GM21360 (cell line): ENCODE results near the gene SPPL3.
A peak's percentile ranks its signal among the peaks of the same experiment; 100 is the strongest.
"Not testable (repeated sequence)": the region's sequence is repeated elsewhere in the genome, so short reads cannot be mapped to it uniquely, and the experiment has no call there.

Experiments
- ATAC-seq: cut with Tn5 transposase; IDR thresholded peaks from one replicate; pipeline ENCODE4 v1.9.1; 2021; ENCODE audit warnings: mild to moderate bottlenecking, moderate library complexity; ENCODE audit not compliant: unreplicated experiment

SPPL3 gene

DNA sequence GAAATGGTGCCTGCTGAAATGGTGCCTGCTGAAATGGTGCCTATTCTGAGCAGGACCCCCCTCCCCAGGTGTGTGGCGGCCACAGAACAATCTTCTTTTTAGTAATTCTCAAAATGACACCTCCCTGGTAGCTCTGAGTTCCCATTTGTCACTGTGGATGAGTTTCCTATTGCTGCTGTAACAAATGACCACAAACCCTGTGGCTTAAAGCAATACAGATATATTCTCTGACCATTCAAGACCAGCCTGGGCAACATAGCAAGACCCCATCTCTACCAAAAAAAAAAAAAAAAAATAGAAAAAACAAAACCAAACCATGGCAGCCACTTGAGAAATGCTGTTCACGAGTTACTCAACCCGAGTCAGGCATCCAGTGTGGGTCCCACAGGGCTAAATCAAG is 170.6 kb downstream of the SPPL3 start:
- no peak for ATAC-seq

DNA sequence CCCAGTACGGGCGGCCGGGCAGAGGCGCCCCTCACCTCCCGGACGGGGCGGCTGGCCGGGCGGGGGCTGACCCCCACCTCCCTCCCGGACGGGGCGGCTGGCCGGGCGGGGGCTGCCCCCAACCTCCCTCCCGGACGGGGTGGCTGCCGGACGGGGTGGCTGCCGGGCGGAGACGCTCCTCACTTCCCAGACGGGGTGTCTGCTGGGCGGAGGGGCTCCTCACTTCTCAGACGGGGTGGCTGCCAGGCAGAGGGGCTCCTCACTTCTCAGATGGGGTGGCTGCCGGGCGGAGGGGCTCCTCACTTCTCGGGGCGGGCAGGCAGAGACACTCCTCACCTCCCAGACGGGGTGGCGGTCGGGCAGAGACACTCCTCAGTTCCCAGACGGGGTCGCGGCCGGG is 172.0 kb downstream of the SPPL3 start:
- ATAC-seq = not testable (repeated sequence)

DNA sequence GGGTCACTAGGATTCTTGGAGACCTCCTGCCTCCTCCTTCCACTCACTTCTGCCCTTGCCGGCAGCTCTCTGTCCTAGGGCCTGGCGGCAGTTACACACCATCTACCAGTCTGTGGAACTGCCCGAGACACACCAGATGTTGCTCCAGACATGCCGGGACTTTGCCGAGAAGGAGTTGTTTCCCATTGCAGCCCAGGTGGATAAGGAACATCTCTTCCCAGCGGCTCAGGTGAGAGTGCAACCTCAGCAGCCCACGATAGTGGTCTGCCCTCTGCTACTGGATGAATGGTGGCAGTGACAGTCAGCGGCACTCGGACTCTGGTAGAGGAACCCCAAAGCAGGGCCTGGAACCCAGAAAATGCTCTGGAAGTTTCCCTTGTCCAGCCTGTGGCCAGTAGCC is 177.2 kb downstream of the SPPL3 start:
- no peak for ATAC-seq

DNA sequence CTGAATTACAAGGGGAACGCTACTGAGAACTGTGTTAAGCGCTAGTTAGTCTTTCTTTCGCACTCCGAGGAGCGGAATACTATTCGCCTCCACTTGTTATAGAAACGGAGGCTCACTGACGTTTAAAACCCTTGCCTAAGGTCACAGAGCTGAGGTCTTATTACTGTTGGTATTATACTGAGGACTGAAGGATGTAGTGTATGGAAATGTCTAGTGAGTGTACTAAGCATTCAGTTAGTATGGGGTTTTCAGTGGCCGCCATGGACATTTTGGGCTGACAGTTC is 177.7 kb downstream of the SPPL3 start:
- ATAC-seq = no peak

DNA sequence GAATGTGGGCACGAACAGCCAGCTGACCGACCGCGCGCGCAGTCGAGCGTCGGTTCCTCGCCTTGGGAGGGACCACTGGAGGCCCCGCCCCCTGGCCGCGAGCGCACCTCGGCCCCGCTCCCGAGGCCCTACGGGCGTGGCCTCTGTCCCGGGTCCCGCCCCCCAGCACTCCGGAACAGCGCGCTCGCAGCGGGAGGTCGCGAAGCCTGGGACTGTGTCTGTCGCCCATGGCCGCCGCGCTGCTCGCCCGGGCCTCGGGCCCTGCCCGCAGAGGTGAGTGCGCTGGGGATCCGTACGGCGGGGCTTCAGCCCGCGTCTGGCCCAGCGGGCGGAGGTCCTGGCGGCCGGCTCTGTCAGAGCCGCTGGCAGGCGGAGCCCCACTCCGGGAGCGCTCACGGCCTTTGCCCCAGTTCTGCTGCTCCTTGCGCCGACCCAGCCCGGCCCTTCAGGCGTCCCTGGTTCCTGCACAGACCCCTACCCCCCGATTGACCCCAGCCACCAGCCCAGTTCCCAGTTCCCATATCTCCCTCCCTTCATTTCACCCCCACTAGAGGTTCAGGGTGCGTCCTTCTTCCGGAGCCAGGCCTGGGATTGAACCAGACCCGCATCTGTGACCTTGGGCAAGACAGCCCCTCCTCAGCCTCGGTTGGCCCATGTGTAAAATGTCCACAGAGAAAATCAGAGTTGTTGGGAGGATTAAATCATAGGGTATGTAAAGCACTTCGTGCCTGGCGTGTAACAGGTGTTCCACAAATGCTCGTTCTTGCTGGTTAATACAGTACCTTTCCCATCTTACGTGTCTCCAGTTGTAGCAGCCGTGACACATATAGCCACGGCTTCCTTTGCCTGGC is 178.3 kb downstream of the SPPL3 start, which contains the start of gene ACADS:
ACADS (plus strand) TSS at position 168 of the 851 bp plus-strand sequence; CDS start at position 228, 60 bp downstream.
- ATAC-seq = peak; percentile 96

DNA sequence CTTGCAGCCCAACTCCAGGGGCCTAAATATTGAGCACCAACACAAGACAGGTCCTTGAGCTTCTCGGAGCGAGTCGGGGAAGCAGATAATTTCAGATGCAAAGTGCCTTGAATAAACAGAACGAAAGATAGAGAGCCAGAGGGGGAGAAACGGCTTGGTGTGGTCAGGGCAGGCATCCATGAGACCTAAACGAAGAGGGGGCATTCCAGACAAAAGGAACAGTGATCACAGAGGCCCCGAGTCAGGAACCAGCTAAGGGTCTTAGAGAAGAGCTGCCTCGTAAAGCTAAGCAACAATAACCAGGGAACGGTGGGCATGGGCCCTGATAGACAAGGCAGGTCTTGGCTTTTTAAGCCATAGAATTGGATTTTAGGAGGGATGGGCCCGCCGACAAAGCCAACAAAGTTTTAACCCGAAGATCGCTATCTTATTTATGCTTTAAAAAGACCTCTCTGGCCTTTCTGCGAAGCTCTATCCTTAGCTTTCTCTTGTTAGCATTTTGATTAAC is 179.0 kb downstream of the SPPL3 start:
- ATAC-seq = no peak

DNA sequence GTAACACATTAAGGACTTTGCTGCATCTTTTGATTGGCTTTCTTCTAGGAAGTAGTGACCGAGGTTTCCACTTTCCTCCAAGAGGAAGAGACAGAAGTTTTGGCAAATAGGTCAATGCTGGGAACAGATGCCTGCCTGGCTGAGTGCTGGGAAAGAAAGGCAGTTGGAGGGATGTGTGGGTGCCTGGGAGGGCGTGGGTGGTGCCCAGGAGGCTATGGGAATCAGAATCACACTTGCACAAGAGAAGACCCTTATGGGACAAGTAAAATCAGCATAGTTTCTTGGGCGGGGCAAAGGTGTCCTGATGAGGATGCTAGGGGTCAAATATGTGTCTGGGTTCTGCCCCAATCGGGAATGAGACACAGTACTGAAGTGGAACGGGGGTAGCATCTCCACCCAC is 179.4 kb downstream of the SPPL3 start:
- no peak for ATAC-seq

DNA sequence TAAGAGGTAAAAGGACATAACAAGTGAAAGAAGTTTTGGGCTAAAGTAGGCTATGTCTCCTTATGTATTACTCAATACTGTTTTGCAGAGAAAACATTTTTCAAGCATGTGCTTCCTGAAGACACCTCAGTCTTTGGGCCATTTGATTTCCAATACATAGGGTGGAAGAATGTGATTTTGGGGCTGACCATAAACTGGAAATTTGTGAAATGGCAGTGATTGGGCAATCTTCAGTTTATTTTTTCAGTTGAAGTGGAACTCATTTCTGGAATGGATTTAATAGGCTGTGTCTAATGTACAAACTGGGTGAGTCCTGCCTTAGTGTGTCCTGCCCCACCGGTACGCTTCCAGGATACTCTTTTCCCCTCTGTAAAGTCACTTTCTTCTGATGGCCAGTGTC is 181.4 kb downstream of the SPPL3 start:
- no peak for ATAC-seq

DNA sequence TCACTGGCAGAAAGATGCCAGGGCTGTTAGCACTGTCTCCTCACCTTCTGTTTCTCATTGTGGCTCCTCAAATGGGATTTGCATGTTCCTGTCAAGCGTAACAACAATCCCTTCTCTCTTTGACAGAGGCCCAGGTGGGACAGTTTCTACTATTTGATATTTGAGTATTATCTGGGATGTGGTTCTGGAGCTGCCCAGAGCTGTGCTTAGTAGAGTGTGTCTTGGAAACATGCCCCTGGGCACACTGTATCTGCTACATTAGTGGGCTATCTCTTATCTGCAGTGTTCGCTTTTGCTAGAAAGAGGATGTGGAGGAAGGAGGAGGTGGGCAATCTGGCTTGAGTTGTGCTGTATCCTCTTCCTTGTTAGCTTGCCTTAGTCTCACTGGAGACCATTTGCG is 182.3 kb downstream of the SPPL3 start:
- ATAC-seq = no peak

DNA sequence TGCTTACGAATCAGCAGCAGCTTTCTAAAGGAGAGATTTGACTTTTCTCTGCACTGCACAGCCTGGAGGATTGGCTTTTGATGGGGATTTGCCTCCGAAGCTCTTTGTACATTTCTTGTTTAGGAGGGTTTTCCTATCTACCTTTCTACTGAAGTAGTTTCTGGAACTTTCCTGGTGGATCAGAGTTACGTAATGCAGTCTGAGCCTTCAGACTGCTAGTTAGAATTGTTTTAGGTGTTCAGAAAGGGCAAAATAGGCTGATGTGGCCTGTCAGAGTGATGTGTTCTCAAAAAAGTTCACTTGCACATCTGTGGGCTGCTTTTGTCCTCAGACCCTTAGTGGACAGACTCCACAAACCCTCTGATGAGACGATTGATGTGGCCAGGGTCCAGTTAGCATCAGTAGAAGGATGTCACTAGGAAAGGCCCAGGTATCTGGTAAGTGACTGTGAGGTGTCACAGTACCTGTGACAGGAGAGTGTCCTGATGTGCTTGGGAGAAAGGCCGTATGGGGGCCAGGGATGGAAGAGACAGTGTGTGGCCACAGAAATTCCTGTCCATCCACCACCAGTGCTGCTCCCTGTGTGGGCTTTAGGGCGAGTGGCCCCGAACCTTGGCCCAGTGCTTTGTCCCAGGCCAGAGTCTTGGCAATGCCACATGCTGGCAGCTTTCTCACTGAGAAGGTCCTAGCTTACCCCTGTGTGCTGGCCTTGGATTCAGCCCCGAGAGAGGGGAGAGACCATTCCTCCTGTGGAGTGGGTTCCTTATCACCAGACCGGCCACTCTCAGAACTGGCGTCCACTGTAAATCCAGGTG is 183.0 kb downstream of the SPPL3 start:
- ATAC-seq = no peak

DNA sequence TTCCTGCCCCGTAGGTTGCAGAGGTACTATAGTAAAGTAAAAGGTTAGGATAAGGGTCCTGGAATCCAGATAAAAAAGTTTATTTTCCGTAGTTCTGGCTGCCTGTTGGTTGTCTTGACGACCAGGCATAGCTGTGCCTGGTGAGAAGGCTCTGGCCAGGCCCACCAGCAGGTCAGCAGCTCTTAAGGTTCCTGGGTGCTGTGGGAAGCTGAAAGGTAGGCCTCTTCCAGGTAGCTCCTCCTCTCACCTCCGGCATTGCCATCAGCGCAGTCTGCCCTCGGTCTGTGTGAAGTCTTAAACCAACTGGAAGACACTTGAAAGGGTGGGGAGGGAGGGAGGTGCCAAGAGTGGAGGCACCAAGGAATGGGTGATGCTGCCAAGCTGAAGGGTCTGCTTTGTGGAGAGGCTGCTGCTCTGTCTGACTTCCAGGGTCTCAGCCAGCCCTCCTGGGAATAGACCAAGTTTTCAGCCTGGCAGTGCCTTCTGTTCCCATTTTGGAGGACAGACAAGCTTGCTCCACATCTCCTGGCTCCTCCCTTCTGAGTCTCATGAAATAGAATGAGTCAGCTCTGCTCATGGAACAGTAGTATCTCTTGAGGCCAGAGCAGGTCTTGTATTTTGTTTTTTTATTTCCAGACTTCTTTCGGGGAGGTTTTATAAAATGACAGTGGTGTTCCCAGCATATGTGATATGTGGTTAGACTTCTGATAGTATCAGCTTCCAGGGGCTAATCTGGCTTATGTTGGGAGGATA is 183.7 kb downstream of the SPPL3 start:
- ATAC-seq = no peak

DNA sequence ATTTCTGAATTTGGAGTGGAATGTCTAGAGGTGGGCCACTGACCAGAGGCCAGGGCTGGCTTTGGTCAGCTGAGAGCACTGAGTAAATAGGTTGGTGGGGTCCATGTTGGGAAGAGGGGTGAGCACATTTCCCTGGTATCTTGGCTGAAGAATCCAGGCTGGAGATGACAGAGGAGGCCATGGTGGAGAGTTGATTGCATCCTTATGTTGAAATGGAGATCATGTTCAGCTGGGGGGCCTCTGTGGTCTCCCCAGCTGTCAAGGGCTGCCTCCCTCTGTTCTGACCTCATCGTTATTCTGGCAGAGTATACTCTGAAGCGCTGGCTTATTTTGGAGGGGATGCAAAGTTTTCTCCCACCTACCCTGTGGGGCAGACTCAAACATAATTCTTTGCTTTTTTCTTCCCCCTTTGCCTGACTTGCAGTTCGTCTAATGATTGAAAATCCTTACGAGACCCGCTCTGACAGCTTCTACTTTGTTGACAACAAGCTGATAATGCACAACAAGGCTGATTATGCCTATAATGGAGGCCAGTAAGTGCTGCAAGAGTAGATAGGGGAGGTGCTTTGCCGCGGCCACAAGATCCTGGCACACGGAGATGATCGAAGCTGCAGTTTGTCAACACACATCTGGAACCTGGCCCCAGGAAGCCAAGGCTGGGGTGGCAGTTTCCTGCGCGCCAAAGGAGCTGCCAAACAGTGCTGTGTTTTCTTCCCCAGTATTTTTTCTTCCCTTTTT is 184.5 kb downstream of the SPPL3 start:
- no peak for ATAC-seq

DNA sequence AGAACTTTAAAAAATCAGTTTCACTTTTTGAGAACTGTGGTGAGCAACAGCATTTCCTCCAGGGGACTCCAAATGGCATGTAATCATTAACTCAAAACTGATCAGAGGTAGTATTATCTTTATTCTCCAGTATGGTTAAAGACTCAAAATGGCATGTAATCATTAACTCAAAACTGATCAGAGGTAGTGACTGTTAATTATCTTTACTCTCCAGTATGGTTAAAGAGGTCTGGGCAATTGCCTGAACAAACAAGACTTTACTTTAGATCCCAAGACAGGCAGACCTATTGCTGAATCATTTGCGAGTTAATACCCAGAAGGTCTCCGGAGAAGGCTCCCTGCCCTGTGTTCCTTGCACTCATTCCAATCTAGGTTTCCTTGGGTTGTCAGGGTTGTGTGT is 185.1 kb downstream of the SPPL3 start:
- no peak for ATAC-seq

DNA sequence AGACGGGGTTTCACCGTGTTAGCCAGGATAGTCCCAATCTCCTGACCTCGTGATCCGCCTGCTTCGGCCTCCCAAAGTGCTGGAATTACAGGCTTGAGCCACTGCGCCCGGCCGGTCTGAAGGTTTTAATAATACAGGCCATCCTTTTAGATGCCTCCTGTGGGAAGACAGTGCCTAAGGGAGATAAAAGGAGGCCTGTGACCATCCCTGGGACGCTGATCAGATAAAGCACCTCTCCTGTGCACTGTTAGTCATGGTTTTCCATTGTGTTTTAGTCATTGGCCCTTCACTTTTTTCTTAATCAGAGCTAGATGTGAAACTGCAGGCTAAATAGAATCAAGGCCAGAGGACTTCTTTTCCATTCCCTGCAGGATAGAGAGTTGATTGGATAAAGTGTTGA is 186.1 kb downstream of the SPPL3 start:
- ATAC-seq = no peak

DNA sequence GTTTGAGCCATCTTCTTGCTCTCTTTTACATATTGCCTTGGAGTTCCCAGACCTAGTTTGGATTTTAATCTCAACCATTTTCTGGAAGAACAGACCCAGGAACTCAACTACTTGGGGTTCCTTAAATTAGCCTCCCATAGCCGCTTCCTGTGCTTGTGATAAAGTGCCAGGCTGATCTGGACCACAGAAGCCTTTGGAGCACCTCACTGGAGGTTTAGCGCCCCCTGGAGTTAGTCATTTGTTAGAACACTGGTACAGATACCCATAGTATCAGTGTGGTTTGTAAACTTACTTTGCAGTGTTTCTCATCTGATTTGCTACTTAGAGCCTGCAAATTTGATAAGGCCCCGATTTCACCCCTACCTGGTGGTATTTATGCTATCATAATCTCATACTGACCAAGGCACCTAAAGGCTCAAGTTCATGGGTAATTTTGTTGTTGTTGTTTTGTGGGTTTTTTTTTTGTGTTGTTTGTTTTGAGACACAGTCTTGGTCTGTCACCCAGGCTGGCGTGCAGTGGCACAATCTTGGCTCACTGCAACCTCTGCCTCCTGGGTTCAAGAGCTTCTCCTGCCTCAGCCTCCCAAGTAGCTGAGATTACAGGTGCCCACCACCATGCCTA is 190.2 kb downstream of the SPPL3 start:
- peak; percentile 50 for ATAC-seq

DNA sequence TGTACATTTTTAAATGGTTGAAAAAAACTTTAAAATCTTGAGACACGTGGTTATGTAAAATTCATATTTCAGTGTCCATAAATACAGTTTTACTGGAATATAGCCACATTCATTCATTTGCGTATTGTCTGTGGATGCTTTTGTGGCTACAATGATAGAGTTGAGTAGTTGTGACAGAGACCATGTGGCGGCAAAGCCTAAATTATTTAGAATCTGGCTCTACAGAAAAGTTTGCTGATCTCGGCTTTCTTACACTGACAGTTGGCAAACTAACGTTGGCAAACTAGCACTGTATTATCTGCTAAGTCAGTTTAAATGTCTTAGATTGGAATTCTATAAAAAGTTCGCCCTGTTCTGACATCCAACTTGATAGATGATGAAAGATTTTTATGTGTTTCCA is 191.5 kb downstream of the SPPL3 start:
- no peak for ATAC-seq
